ENCODE results near the gene THY1.

THY1 gene

GRCh38 chr11:119368121-119369034 lies 54.6 kb downstream of the THY1 start:
- DNase-seq = no peak

- no peak for DNase-seq
These were observed 55.3 kb downstream of the THY1 start for GRCh38 chr11:119367661-119368120.

All from activated CD4-positive, alpha-beta T cell treated with anti-CD3 and anti-CD28 coated beads, Interleukin-2, amount 50 U/mL, for 4 hours (primary cell).